OCI-LY7 (cell line): ENCODE measurements around the gene SLC16A8.
"Not testable (repeated sequence)": the region's sequence is repeated elsewhere in the genome, so short reads cannot be mapped to it uniquely, and the experiment has no call there.

ENCODE experiments used
- CTCF ChIP-seq: fragments of 200-600 bp; sonication (generic); conservative IDR thresholded peaks from 2 replicates; pipeline ENCODE4 v1.5.1; 2014; ENCODE audit warnings: mild to moderate bottlenecking, antibody characterized with exemption, low read length, moderate library complexity, mixed read lengths
- EZH2phosphoT487 ChIP-seq: fragments of 200-600 bp; sonication (generic); IDR thresholded peaks from 2 replicates; pipeline ENCODE4 v1.6.1; 2018; ENCODE audit warnings: low read depth, borderline replicate concordance, mild to moderate bottlenecking, mixed run types, antibody characterized with exemption, low read length, moderate library complexity, mixed read lengths

GRCh38 chr22:38117556-38117955, 33.6 kb upstream of the SLC16A8 start:
- TF ChIP-seq CTCF, EZH2phosphoT487: not testable (repeated sequence)
